AG09319 (cell line): ENCODE results near the gene HIPK4.

ENCODE experiments used
- DNase-seq: peaks from one replicate; pipeline ENCODE4 v3.0.0-alpha.2; 2010; ENCODE audit warnings: low read depth; ENCODE audit errors: extremely low read depth
- TF ChIP-seq, protein P1 (sequence below): IDR thresholded peaks from 2 replicates; pipeline ENCODE4 v1.5.1; 2011; ENCODE audit warnings: low read depth, mild to moderate bottlenecking, inconsistent platforms, low read length, moderate library complexity

HIPK4 gene

DNA sequence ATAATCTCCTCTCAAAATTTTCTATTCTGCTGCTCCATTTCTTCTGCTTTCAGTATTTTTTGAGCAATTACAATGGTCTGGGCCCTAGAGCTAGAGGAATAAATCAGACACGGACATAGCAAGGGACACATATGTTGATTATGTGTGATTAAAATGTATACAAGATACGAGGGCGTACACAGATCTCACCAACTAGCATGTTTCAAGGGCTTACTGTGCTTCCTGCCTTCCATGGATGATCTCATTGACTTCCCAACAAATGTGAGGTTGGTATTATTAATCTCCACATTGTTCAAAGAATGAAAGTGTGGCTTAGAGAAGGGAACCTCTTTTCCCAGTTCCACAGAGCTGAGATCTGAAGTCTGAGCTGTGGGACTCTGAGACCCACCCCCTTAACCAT is 32.3 kb downstream of the HIPK4 start:
- TF ChIP-seq, protein P1, sequence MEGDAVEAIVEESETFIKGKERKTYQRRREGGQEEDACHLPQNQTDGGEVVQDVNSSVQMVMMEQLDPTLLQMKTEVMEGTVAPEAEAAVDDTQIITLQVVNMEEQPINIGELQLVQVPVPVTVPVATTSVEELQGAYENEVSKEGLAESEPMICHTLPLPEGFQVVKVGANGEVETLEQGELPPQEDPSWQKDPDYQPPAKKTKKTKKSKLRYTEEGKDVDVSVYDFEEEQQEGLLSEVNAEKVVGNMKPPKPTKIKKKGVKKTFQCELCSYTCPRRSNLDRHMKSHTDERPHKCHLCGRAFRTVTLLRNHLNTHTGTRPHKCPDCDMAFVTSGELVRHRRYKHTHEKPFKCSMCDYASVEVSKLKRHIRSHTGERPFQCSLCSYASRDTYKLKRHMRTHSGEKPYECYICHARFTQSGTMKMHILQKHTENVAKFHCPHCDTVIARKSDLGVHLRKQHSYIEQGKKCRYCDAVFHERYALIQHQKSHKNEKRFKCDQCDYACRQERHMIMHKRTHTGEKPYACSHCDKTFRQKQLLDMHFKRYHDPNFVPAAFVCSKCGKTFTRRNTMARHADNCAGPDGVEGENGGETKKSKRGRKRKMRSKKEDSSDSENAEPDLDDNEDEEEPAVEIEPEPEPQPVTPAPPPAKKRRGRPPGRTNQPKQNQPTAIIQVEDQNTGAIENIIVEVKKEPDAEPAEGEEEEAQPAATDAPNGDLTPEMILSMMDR = no peak
- DNase-seq = no peak

DNA sequence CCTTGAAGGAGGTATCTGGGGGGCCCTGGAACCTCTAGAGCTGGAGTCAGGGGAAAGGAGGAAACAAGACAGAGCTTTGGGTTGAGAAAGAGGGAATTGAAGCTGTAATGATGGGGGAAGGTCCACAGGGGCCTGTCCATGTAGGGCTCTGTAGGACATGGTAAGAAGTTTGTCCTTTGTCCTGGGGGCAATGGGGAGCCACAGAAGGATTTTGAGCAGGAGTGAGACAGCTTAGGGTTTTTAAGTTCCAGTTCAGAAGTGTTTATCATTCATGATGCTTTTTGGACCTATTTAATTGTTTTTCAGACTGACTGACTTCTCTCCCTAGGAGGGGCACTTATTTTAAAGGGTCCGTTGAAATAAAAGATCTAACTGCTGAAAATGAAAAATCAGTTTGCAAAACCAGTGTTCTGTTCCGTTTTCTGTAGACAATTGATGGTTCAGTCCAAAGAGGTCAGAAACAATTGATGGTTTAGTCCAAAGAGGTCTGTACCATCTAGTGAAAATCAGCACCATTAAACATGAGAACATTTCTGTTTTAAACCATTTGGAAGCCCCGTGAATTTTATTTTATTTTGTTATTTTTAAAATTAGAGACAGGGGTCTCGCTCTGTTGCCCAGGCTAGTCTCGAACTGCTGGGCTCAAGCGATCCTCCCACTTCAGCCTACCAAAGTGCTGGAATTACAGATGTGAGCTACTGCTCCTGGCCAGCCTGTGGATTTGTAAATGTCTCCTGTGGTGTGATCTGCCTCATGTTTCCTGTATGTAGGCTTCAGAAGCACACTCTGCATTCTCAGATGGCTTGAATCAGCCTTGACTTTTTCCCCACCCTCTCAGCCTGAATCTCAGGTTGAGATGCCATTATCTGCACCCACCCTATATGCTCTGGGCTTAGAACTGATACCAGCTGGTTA is 33.0 kb downstream of the HIPK4 start:
- no peak for DNase-seq
- TF ChIP-seq, protein P1 = no peak

DNA sequence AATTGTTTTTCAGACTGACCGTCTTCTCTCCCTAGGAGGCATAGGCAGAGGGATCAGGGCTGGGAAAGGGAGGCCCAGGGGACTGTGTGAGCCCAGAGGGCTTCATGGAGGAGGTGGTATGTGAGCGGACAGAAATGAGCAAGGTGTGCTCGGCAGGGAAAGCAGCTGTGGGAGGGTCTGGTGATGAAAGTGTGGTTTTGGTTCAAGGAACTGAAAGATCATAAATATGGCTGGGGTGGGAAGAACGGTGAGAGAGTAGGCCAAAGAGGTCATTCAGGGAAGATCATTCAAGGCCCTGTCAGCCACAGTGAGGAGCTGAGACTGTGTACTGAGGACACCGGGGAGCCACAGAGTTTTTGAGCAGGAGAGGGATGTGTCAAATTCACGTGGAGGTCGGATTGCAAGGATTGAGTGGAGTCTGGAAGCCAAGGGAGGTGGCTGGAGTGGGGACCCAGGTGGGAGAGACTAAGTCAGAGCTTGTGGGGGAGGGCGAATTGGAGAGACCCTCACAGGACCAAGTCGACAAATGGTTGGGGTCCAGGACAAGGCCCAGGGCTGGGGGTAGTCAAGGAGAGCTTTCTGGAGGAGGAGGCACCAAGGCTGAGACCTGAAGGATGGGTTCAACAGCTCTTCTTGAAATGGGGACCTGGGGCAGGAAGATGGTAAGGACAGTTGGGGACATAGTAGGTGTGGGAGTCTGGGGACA is 33.9 kb downstream of the HIPK4 start:
- TF ChIP-seq, protein P1 = no peak
- no peak for DNase-seq

DNA sequence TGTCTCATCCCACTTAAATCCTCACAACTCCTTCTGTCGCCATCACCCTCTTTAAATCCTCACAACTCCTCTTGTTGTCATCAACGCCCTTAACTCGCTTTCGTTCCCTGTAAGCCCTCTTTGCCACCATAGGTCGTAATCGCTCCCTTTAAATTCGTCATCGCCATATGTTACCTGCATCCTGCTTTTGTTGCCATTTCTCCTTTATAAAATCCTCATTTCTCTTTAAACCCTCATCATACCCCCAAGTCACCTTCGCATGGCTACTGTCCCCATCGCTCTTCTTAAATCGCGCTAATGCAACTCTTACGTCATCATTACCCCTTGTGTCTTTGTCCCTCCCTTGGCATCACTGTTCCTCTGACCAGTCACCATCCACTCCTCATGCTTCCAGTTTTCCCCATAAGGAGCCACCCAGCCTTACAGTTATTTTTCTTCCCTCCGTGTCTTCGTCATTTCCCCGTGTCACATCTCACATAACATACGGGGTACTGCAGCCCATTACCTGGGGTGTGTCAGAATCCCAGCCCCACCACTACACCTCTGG is 40.9 kb downstream of the HIPK4 start:
- peak; percentile 28 for DNase-seq
- TF ChIP-seq, protein P1 = no peak

DNA sequence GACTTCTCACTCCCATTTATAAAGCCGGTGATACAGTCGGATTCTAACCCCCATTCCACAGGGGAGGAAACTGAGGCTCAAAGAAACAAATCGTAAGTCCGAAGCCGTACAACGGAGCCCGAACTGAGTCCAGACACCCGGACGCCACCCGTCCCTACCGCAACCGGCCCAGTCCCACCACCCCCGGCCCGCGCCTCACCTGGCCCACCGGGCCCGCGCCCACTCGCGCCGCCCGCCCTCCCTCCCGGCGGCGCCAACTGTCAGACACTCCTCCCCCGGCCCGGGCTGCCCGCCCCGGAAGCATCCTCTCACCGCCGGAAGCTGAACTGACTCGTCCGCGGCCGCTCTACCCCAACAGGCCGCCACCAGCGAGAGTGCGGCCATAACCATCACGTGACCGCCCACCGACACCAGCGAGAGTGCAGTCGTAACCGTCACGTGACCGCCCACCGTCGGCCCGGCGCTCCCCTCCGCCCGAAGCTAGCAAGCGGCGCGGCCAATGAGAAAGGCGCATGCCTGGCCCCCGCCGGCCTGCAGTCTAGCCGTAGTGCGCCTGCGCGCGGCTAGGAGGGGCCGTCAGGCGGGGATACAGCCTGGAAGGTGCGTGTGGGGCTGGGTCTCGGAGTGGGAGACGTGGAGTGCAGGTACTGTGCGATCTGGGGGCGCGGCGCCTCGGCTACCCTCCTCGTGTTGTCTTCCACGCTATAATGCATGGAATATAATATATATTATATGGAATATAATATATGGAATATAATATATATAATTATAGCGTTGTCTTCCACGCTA is 41.7 kb downstream of the HIPK4 start, which contains the start of the genes C19orf47 and PLD3:
TSS of gene C19orf47 (minus strand) at position 273 of the 789 bp plus-strand sequence. CDS start 6,540 bp downstream, outside the sequence.
TSS of gene PLD3 (plus strand) at position 571 of the 789 bp plus-strand sequence. CDS start 17,789 bp downstream, outside the sequence.
- peak; percentile 99 for DNase-seq
- TF ChIP-seq, protein P1 = no peak

DNA sequence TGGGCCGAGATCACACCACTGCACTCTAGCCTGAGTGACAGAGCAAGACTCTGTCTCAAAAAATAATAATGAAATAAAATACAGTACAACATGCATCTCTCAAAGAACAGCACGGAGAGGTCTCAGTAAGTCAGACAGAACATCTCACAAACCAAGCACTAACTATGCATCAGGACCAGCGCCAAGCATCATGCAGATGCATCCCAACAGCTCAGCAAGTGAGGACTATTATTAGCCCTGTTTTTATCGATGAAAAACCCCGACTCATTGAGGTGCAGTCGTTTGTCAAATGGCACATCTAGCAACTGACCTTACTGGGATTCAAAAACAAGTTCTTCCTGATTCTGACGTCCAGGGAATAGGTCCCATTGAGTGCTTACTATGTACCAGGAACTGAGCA is 45.6 kb downstream of the HIPK4 start:
- DNase-seq = no peak
- TF ChIP-seq, protein P1 = no peak
